Right cardiac atrium (tissue), 5 donors: ENCODE data around the gene SPATS2L. TPM values are rescaled to one million over a fixed set of nuclear protein-coding genes. Genes with fewer than 3 reads are reported as not detected.
A peak's percentile ranks its signal among the peaks of the same experiment; 100 is the strongest.

Experiments used
- ATAC-seq, 2 donors: fragments of 200-7000 bp; cut with Tn5 transposase; one replicate each; pipeline versions ENCODE4 v1.8.0 to v1.9.1; 2020; ENCODE audit warnings: moderate library complexity in 2 of 2, mild to moderate bottlenecking in 1 of 2
- DNase-seq, 3 donors: peaks; one replicate each; pipeline ENCODE4 v3.0.0-alpha.2; 2020
- H3K27ac ChIP-seq: one replicate; pipeline ENCODE4 v1.5.1; 2013; ENCODE audit warnings: mild to moderate bottlenecking, low read length, control low read depth, moderate library complexity
- H3K27me3 ChIP-seq: one replicate; pipeline ENCODE4 v1.6.1; 2013; ENCODE audit not compliant: control insufficient read depth, insufficient read depth
- H3K4me1 ChIP-seq: one replicate; pipeline ENCODE4 v1.6.1; 2013; ENCODE audit warnings: low read length; ENCODE audit not compliant: control insufficient read depth, insufficient read depth
- H3K4me3 ChIP-seq: one replicate; pipeline ENCODE4 v1.5.1; 2013; ENCODE audit warnings: low read length, control low read depth
- H3K9me3 ChIP-seq: one replicate; pipeline ENCODE4 v1.6.1; 2013; ENCODE audit warnings: low read length; ENCODE audit not compliant: control insufficient read depth
- WGBS: extraction: QIAGEN DNeasy Blood & Tissue Kit; methylation state at CpG from one replicate; pipeline ENCODE4 v1.1.7; 2013; 5-methylcytosine and 5-hydroxymethylcytosine counted together
- intact Hi-C, 4 donors: fragments of 100-400 bp; cut with DNase I; formaldehyde crosslinking; loops; one replicate each; pipeline versions ENCODE4 v1.11.0 to v1.14.0; 2022 to 2023
- polyA plus RNA-seq: library from polyadenylated mRNA; stranded (reverse); fragments of 200-250 nt; gene quantifications from one replicate; pipeline ENCODE4 v1.2.3, GENCODE V29; 2013
- total RNA-seq, 4 donors: library from RNA; stranded (reverse); fragmentation: NEBNext Ultra II Directional; extraction: Animal tissue kit (Norgen Biotek cat#: 25700); gene quantifications; one replicate each; pipeline ENCODE4 v1.2.1, GENCODE V29; 2021
- donor health status: healthy with polysubstance abuse.
- donor health status: DM: no; HTN: yes; CAD: no.
- donor health status: DM: no; HTN: no; CAD: no.
- donor health status: DM: no; HTN: yes; CAD: no; lungs with severe emphysema.
- donor health status: DM: yes; HTN: yes; CAD: no.

Gene SPATS2L
- total and polyA plus RNA-seq, 5 donors, result 90.6 to 147 (median 124) TPM

- 67% methylated on average over 4 of the region's 4 CpGs for WGBS
- peak overlapping the region; percentile 84 for H3K27ac ChIP-seq
- no peaks in the 10 kb centered on the region for H3K9me3 ChIP-seq
- no peak for DNase-seq
- no peaks in the 10 kb centered on the region for H3K27me3 ChIP-seq
- peak; percentile 78 to 82 for ATAC-seq
- intact Hi-C loops, result no loop called here
- H3K4me1 ChIP-seq, result peaks cover 14% of the 10 kb centered on the region
- H3K4me3 ChIP-seq, result no peak overlapping the region
Measured at GRCh38 chr2:200454927-200455801, 148.7 kb downstream of the SPATS2L start.

- Histone ChIP-seq H3K27ac (peak overlapping the region; percentile 72), H3K27me3 (no peaks in the 10 kb centered on the region), H3K9me3 (no peaks in the 10 kb centered on the region), H3K4me3 (no peak overlapping the region), H3K4me1 (peaks cover 14% of the 10 kb centered on the region)
- intact Hi-C loops, result no loop called here
- WGBS, result 40% methylated on average over 4 of the region's 4 CpGs
- ATAC-seq, result peak; percentile 63 to 74
- peak in 1 of 3 donors; percentile 57 for DNase-seq
Measured at GRCh38 chr2:200455958-200456421, 149.5 kb downstream of the SPATS2L start.

GRCh38 chr2:200456567-200456966 is 150.1 kb downstream of the SPATS2L start:
- no peaks in the 10 kb centered on the region for H3K9me3 ChIP-seq
- peak overlapping the region; percentile 35 for H3K27ac ChIP-seq
- 72% methylated on average over 2 of the region's 2 CpGs for WGBS
- no peak overlapping the region for H3K4me3 ChIP-seq
- DNase-seq, result no peak
- peaks cover 14% of the 10 kb centered on the region for H3K4me1 ChIP-seq
- intact Hi-C loops, result no loop called here
- H3K27me3 ChIP-seq, result no peaks in the 10 kb centered on the region
- ATAC-seq, result peak; percentile 52 to 71

GRCh38 chr2:200459101-200459500 is 152.6 kb downstream of the SPATS2L start:
- H3K4me3 ChIP-seq, result no peak overlapping the region
- no peaks in the 10 kb centered on the region for H3K27me3 ChIP-seq
- no peak for ATAC-seq
- H3K4me1 ChIP-seq, result peaks cover 14% of the 10 kb centered on the region
- 61% methylated on average over 3 of the region's 3 CpGs for WGBS
- no peak for DNase-seq
- H3K27ac ChIP-seq, result no peak overlapping the region
- intact Hi-C loops, result no loop called here
- no peaks in the 10 kb centered on the region for H3K9me3 ChIP-seq

- no peaks in the 10 kb centered on the region for H3K27me3 ChIP-seq
- peaks cover 2% of the 10 kb centered on the region for H3K4me1 ChIP-seq
- no peaks in the 10 kb centered on the region for H3K9me3 ChIP-seq
- intact Hi-C loops, result no loop called here
- H3K27ac ChIP-seq, result no peak overlapping the region
- WGBS, result 97% methylated on average over 2 of the region's 2 CpGs
- DNase-seq, result no peak
- H3K4me3 ChIP-seq, result no peak overlapping the region
- no peak for ATAC-seq
Measured at GRCh38 chr2:200461846-200462710, 155.6 kb downstream of the SPATS2L start.

GRCh38 chr2:200463452-200463851 is 157.0 kb downstream of the SPATS2L start:
- no peak for ATAC-seq
- H3K27me3 ChIP-seq, result no peaks in the 10 kb centered on the region
- H3K27ac ChIP-seq, result no peak overlapping the region
- no peaks in the 10 kb centered on the region for H3K4me1 ChIP-seq
- no peak overlapping the region for H3K4me3 ChIP-seq
- H3K9me3 ChIP-seq, result no peaks in the 10 kb centered on the region
- WGBS, result 91% methylated on average over 2 of the region's 2 CpGs
- intact Hi-C loops, result no loop called here
- no peak for DNase-seq

GRCh38 chr2:200466425-200467418 is 160.2 kb downstream of the SPATS2L start:
- no peak overlapping the region for H3K4me3 ChIP-seq
- WGBS, result 57% methylated on average over 12 of the region's 12 CpGs
- H3K27me3 ChIP-seq, result no peaks in the 10 kb centered on the region
- H3K4me1 ChIP-seq, result no peaks in the 10 kb centered on the region
- peak overlapping the region; percentile 6 for H3K27ac ChIP-seq
- H3K9me3 ChIP-seq, result no peaks in the 10 kb centered on the region
- ATAC-seq (peak; percentile 93 to 95), DNase-seq (peak in 2 of 3 donors; percentile 61 to 64)
- intact Hi-C loops, result no loop called here

- no peaks in the 10 kb centered on the region for H3K27me3 ChIP-seq
- ATAC-seq, result no peak
- H3K9me3 ChIP-seq, result no peaks in the 10 kb centered on the region
- intact Hi-C loops, result no loop called here
- no peak for DNase-seq
- no peaks in the 10 kb centered on the region for H3K4me1 ChIP-seq
- no peak overlapping the region for H3K27ac ChIP-seq
- no peak overlapping the region for H3K4me3 ChIP-seq
- 84% methylated on average over 8 of the region's 8 CpGs for WGBS
Measured at GRCh38 chr2:200467806-200468681, 161.6 kb downstream of the SPATS2L start.

- Histone ChIP-seq H3K27me3 (no peaks in the 10 kb centered on the region), H3K4me3 (no peak overlapping the region), H3K27ac (peak overlapping the region; percentile 8), H3K9me3 (no peaks in the 10 kb centered on the region), H3K4me1 (no peaks in the 10 kb centered on the region)
- DNase-seq (peak in 2 of 3 donors; percentile 52 to 82), ATAC-seq (no peak)
- WGBS, result 68% methylated on average over 13 of the region's 13 CpGs
- intact Hi-C loops, result loop anchor here in 3 of 4 donors (10.0 kb wide), 2 partner anchors 155 to 165 kb away; partner anchors contain the start of gene SPATS2L (in 2 of the 3)
Measured at GRCh38 chr2:200469708-200470211, 163.3 kb downstream of the SPATS2L start.
